Measurements from ENCODE around the gene SMAP2.

DNA sequence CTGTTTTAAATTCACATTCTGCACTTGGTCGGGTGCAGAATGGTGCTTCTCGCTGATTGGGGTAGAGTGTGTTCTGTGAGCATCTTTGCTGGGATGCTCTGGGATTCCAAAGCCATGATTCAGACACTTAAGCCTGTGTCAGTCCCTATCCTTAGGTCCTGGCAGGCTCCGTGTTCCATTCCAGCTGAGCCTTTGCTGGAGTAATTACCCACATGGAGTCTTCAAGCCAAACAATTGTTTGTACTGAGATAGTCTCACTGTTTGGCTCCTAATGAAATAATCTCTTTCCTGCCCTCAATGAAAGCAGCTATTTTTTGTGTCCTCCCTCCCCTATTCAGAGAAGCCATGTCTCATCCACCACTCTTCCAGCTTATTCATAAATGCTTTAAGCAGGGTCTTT, 18.7 kb downstream of the SMAP2 start:
- TF ChIP-seq, protein P1, sequence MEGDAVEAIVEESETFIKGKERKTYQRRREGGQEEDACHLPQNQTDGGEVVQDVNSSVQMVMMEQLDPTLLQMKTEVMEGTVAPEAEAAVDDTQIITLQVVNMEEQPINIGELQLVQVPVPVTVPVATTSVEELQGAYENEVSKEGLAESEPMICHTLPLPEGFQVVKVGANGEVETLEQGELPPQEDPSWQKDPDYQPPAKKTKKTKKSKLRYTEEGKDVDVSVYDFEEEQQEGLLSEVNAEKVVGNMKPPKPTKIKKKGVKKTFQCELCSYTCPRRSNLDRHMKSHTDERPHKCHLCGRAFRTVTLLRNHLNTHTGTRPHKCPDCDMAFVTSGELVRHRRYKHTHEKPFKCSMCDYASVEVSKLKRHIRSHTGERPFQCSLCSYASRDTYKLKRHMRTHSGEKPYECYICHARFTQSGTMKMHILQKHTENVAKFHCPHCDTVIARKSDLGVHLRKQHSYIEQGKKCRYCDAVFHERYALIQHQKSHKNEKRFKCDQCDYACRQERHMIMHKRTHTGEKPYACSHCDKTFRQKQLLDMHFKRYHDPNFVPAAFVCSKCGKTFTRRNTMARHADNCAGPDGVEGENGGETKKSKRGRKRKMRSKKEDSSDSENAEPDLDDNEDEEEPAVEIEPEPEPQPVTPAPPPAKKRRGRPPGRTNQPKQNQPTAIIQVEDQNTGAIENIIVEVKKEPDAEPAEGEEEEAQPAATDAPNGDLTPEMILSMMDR (IDR thresholded peaks at IDR 0.05) = no peak
- no peak for TF ChIP-seq POLR2A (IDR thresholded peaks at IDR 0.05)

All from right lobe of liver (tissue), 4 donors.